Measurements from ENCODE around the gene LGR5. TPM values are rescaled to one million over a fixed set of nuclear protein-coding genes. Genes with fewer than 3 reads are reported as not detected.

LGR5 gene
- total RNA-seq, 4 donors from 2014 or later: 5.1 to 19.8 (median 17.6) TPM

DNA sequence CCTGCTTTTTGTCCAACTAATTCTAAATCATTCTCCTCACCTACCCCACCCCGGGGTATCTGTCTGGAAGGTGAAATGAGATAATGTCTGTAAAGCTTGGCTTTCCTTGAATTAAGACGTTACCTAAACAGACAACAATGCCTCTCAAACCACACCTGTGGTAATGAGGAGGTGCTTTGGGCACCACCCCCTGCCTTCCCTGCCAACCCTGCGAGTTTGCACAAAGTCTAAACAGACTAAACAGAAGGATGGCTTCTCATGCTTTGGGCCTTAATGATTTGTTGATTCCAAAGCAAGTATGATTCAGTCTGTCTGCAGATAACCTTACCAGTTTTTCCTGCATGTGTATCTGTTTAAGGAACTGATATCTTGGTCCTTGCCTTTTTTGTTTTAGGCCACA is 141.6 kb downstream of the LGR5 start:
- no peaks in the 10 kb centered on the region for H3K9me3 ChIP-seq
- H3K36me3 ChIP-seq: no peaks in the 10 kb centered on the region
- no peak overlapping the region for H3K4me3 ChIP-seq
- no peaks in the 10 kb centered on the region for H3K27me3 ChIP-seq
- DNase-seq: no peak
- H3K27ac ChIP-seq: no peak overlapping the region
- H3K4me1 ChIP-seq: no peaks in the 10 kb centered on the region
- TF ChIP-seq, protein P1, sequence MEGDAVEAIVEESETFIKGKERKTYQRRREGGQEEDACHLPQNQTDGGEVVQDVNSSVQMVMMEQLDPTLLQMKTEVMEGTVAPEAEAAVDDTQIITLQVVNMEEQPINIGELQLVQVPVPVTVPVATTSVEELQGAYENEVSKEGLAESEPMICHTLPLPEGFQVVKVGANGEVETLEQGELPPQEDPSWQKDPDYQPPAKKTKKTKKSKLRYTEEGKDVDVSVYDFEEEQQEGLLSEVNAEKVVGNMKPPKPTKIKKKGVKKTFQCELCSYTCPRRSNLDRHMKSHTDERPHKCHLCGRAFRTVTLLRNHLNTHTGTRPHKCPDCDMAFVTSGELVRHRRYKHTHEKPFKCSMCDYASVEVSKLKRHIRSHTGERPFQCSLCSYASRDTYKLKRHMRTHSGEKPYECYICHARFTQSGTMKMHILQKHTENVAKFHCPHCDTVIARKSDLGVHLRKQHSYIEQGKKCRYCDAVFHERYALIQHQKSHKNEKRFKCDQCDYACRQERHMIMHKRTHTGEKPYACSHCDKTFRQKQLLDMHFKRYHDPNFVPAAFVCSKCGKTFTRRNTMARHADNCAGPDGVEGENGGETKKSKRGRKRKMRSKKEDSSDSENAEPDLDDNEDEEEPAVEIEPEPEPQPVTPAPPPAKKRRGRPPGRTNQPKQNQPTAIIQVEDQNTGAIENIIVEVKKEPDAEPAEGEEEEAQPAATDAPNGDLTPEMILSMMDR (IDR thresholded peaks at IDR 0.05): no peak
- TF ChIP-seq POLR2A (IDR thresholded peaks at IDR 0.05): no peak

- Histone ChIP-seq H3K27me3 (no peaks in the 10 kb centered on the region), H3K9me3 (no peaks in the 10 kb centered on the region), H3K4me1 (no peaks in the 10 kb centered on the region), H3K27ac (no peak overlapping the region), H3K36me3 (no peaks in the 10 kb centered on the region), H3K4me3 (no peak overlapping the region)
- no peak for DNase-seq
- no peak for TF ChIP-seq POLR2A (IDR thresholded peaks at IDR 0.05)
- TF ChIP-seq, protein P1 (IDR thresholded peaks at IDR 0.05): no peak
These were observed 143.3 kb downstream of the LGR5 start for GRCh38 chr12:71582925-71583324.

GRCh38 chr12:71584356-71584755 is 144.8 kb downstream of the LGR5 start:
- H3K27ac ChIP-seq: no peak overlapping the region
- no peaks in the 10 kb centered on the region for H3K36me3 ChIP-seq
- H3K4me3 ChIP-seq: no peak overlapping the region
- TF ChIP-seq, protein P1 (IDR thresholded peaks at IDR 0.05): no peak
- no peak for TF ChIP-seq POLR2A (IDR thresholded peaks at IDR 0.05)
- no peaks in the 10 kb centered on the region for H3K9me3 ChIP-seq
- no peaks in the 10 kb centered on the region for H3K27me3 ChIP-seq
- no peak for DNase-seq
- H3K4me1 ChIP-seq: no peaks in the 10 kb centered on the region

GRCh38 chr12:71585218-71585617 is 145.6 kb downstream of the LGR5 start:
- Histone ChIP-seq H3K36me3 (no peaks in the 10 kb centered on the region), H3K27me3 (no peaks in the 10 kb centered on the region), H3K4me1 (no peaks in the 10 kb centered on the region), H3K27ac (no peak overlapping the region), H3K4me3 (no peak overlapping the region), H3K9me3 (no peaks in the 10 kb centered on the region)
- no peak for DNase-seq
- TF ChIP-seq, protein P1 (IDR thresholded peaks at IDR 0.05): no peak
- no peak for TF ChIP-seq POLR2A (IDR thresholded peaks at IDR 0.05)

- no peaks in the 10 kb centered on the region for H3K4me1 ChIP-seq
- TF ChIP-seq POLR2A (IDR thresholded peaks at IDR 0.05): no peak
- TF ChIP-seq, protein P1 (IDR thresholded peaks at IDR 0.05): no peak
- no peak for DNase-seq
- H3K27ac ChIP-seq: no peak overlapping the region
- H3K9me3 ChIP-seq: no peaks in the 10 kb centered on the region
- no peak overlapping the region for H3K4me3 ChIP-seq
- H3K27me3 ChIP-seq: no peaks in the 10 kb centered on the region
- no peaks in the 10 kb centered on the region for H3K36me3 ChIP-seq
These were observed 147.4 kb downstream of the LGR5 start for GRCh38 chr12:71587012-71587411.

DNA sequence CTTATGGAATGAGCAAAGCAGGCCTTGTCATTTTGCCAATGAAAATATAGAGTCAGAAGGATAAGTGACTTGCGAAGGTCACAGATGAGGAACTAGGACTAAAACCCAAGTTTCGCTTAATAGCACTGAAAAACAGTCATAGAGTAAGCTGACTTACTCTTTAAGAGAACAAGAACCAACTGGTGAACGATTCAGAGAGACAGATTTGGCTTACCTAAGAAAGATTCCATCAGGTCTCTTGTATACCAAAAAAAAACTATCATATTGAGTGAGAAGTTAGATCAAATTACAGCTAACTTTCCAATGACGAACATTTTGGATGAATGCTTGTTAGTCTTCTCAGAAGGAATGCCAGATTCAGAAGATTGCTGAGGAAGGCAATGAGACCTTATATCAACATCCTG is 149.9 kb downstream of the LGR5 start:
- TF ChIP-seq, protein P1 (IDR thresholded peaks at IDR 0.05): no peak
- TF ChIP-seq POLR2A (IDR thresholded peaks at IDR 0.05): no peak
- Histone ChIP-seq H3K27ac (no peak overlapping the region), H3K9me3 (no peaks in the 10 kb centered on the region), H3K27me3 (no peaks in the 10 kb centered on the region), H3K4me1 (no peaks in the 10 kb centered on the region), H3K4me3 (no peak overlapping the region), H3K36me3 (no peaks in the 10 kb centered on the region)
- DNase-seq: no peak

Data from Peyer's patch (tissue), 4 donors.